GM13976 (cell line): ENCODE results near the gene KPNA5.

Experiments
- DNase-seq: peaks from one replicate; pipeline ENCODE4 v3.0.0; 2012; ENCODE audit warnings: low spot score
- CTCF ChIP-seq: IDR thresholded peaks from 2 replicates; pipeline ENCODE4 v1.5.1; 2012; ENCODE audit warnings: borderline replicate concordance, mild to moderate bottlenecking; ENCODE audit not compliant: insufficient read depth; ENCODE audit errors: extremely low read depth, missing control alignments, control extremely low read depth
- in situ Hi-C: fragments of 300-500 bp; cut with MboI; formaldehyde crosslinking; loops from one replicate; pipeline ENCODE4 v1.12.0; 2022; ENCODE audit warnings: low sequenced_read_pairs, mixed read lengths, inconsistent platforms; ENCODE audit not compliant: unreplicated experiment

KPNA5 gene

GRCh38 chr6:116783852-116784251, 102.8 kb downstream of the KPNA5 start:
- in situ Hi-C loops, result no loop called here
- no peak for TF ChIP-seq CTCF
- no peak for DNase-seq
